ENCODE measurements around the gene EHMT1. TPM values are rescaled to one million over a fixed set of nuclear protein-coding genes. Genes with fewer than 3 reads are reported as not detected.

The EHMT1 gene
- total RNA-seq, 1 experiment from 2014 or later, result 38.4 TPM

DNA sequence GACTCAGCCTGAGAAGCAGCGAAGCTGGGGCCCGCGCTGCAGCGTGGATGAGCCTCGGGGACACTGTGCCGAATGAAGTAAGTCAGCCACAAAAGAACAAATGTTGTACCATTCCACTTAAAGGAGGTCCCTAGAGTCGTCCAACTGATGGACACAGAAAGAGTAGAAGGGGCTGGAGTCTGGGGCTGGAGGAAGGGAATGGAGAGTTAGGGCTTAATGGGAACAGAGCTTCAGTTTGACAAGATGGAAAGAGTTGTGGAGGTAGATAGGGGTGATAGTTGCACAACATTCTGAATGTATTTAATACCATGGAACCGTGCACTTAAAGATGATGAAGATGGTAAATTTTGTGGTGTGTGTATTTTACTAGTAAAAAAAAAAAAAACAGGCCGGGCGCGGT is 119.9 kb downstream of the EHMT1 start:
- no peak for DNase-seq (ENCODE audit: low read depth)

DNA sequence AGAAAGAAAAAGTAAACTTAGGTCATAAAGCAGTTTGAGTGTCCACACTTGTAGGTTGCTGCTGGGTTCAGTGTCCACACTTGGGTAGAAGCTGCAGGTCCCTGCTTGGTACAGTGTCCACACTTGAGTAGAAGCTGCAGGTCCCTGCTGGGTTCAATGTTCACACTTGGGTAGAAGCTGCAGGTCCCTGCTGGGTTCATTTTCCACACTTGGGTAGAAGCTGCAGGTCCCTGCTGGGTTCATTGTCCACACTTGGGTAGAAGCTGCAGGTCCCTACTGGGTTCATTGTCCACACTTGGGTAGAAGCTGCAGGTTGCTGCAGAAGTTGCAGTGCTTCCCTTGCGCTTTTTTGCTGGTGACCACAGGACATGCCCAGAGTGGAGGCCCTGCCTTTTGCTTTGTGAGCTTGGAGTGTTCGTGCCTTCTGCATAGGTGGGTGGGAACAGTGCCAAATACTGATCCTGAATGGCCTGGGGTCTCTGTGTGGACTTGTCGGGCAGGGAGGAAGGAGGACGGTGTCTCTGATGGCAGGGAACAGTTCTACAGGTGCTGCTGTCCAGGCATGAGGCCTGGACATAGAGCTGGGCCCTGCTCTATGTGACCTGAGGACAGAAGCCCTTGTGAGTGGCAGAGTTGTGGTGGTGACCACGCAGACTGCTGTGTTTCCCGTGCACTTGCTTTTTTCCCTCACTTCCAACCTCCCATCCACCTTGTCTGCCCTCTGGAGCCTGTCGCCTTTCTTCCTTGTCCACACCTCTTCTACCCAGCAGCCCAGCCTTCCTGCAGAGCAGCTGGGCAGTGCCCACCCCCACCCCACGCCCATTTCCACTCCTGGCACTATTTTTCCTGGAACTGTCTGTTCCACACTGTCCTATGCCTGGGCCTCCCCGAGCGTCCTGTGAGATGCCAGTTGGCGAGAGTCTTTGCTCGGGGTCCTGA is 120.8 kb downstream of the EHMT1 start:
- DNase-seq (ENCODE audit: low read depth), result no peak

DNA sequence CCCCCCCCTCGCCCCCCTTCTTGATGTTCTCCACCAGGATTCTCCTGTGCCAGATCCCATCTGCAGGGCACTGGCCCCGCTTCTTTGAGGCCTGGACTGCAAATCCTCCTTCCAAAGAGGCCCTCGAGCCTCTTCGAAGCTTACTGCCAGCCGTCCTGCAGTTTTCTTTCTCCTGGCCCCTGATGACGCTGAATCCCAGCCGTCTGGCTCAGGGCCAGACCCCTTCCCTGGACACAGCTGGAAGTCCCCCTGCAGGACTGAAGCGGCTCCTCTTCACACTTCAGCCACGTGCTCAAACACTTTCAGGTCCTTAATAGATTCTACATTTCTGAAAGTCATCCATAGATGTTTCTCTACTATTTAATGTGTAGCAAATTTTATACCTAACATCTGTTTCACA is 121.5 kb downstream of the EHMT1 start:
- no peak for DNase-seq (ENCODE audit: low read depth)

DNA sequence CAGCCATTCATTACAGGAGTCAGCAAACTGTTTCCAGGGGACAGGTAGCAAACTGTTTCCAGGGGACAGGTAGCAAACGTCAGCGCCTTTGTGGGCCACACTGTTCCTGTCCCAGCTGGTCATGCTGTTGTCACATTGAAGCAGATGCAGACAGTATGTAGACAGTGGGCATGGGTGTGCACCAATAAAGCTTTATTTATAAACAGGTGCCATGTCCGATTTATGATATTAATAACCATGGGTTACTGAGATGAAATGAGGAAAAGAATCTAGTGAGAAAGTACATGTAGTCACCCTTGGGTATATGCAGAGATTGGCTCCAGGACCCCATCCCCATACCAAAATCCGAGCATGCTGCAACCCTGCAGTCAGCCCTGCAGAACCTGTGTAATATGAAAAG is 122.5 kb downstream of the EHMT1 start:
- DNase-seq (ENCODE audit: low read depth), result no peak

DNA sequence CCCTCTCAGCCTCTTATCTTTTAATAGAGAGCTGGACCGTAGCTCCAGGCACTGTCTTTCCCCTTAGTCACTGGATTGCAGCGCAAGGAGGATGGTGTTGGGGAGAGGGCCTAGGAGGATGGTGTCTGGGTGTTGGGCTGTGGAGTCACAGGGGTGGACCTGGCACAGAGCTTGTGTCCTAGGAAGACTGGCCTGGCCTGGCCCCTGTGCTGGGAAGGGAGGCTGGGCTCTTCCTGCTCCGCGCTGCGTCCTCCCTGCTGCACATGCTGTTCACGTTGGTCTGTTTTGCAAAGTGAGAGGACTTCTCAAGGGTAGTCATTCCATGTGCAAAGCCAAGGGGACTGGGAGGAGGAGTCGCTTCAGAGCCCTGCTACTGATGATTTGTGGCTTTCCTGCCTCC is 123.9 kb downstream of the EHMT1 start:
- no peak for DNase-seq (ENCODE audit: low read depth)

DNA sequence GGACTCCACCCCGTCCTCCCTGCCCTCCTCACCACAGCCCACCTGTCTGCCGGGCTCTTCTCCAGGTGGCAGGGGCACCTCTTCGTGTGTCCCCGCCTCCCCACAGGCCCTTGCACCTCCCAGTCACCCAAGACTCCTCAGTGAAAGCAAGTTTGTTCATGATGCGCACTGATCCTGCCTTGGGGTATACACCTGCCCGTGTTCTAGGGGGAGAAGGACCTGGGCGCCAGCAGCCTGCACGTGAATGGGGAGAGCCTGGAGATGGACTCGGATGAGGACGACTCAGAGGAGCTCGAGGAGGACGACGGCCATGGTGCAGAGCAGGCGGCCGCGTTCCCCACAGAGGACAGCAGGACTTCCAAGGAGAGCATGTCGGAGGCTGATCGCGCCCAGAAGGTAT is 124.9 kb downstream of the EHMT1 start:
- DNase-seq (ENCODE audit: low read depth), result no peak

DNA sequence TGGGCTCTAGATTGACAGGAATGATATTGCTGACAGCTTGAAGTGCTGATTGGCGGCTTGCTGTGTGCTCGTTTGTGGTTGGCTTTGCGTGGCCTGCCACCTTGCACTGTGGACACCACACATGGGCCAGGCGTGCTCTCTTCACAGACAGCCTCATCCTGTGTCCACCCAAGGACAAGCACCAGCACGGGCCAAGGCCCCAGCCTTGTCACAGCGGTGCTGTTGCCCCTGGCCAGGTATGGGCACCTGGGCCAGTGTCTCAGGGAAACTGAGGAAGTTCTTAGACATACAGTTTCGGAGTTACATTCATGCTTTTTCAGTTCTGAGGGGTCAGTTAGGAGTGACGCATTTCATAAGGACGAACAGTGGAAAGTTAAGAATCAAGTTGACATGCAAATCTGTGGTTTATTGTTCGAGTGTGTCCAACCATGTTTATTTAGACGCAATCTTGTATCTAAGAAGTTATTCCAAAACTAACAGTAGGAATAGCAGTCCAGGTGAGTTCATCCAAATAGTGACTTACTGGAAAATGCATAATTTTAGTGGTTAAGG is 125.9 kb downstream of the EHMT1 start:
- DNase-seq (ENCODE audit: low read depth), result no peak

DNA sequence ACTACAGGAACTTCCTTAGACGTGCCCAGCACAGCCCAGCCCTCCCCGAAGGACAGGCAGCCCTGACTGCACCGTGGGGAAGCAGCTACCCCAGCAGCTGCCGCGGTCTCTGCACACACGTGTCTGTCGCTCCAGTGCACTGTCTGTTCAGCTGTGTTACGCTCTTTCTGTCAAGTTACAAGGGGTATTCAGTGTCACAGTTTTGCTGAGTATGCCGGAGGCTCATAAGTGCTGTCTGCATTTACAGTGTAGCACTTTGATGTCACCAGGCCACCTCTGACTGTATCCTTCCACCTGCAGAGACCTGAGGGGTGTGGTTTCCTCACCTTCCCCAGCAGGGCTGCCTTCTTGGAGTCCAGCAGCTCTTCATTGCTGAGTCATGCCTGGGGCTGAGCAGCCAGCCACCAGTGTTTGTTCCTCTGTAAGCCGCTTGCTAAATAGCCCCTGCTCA is 126.8 kb downstream of the EHMT1 start:
- DNase-seq (ENCODE audit: low read depth), result peak; percentile 7

DNA sequence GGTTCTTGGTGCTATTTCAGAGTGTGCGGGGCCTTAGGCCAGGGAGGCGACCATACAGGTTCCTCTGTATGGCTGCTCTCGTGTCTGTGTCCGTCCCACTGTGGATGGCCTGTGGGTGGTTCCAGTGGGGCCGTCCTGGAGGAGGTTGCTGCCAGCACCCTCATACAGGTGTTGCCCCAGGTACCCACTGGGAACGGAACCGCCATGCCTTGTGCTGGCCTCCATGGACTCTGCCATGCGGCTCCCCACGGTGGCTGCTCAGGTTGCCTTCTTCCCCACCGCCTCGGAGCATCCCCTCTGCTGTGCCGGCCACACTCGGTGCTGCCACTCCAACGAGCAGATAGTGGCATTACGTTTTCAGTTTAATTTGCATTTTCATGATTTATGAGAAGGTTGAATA is 129.5 kb downstream of the EHMT1 start:
- DNase-seq (ENCODE audit: low read depth), result no peak

DNA sequence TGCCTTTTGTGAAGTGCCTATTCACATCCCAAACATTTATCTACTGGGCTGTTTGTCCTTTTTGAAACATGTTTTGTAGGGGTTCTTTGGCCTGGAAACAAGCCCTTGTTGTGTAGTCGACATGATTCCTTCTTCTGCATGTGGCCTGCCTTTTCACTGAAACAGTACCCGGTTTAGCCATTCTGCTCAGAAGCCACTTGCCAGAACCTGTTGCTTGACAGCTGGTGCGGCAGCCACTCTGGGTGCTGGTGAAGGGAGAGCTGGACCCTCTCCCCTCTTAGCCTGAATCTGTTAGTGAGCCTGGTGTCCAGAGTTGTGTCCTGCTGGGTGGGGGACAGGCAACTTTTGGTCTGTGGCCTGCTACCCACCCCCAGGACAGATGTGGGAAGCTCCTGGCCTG is 129.9 kb downstream of the EHMT1 start:
- no peak for DNase-seq (ENCODE audit: low read depth)

DNA sequence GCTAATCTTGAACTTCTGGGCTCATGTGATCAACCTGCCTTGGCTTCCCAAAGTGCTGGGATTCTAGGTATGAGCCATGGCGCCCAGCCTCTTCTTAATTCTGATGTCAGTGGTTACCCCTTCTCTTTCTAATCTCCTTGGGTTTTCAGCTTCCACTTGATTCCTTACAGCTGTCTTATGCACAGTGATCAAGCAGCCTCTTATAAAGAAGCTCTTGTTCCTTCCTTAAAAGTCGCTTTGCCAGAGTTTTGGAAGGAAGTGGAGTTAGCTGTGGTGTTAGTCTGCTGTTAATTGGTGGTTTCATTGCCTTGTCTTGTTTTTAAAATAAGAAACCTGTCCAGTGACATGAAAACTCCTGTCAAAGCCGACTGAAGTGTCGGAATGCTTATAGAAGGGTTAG is 130.7 kb downstream of the EHMT1 start:
- DNase-seq (ENCODE audit: low read depth), result no peak

DNA sequence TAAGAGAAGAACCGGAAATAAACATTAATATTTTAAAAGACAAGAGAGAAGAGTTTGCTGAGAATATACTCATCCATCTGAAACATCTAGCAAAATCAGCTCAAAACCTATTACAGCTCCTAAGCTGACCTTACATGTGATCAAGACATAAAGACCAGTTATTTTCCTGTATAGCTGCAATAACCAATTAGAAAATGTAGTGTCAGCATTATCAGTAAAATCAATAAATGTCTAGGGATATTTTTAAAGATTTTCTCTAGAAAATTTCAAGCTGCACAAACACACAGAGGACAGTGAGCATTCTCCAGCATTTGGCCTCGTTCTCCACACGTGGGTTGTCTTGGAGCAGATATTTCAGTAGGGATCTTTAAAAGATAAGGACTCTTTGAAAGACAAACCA is 131.2 kb downstream of the EHMT1 start:
- DNase-seq (ENCODE audit: low read depth), result no peak

DNA sequence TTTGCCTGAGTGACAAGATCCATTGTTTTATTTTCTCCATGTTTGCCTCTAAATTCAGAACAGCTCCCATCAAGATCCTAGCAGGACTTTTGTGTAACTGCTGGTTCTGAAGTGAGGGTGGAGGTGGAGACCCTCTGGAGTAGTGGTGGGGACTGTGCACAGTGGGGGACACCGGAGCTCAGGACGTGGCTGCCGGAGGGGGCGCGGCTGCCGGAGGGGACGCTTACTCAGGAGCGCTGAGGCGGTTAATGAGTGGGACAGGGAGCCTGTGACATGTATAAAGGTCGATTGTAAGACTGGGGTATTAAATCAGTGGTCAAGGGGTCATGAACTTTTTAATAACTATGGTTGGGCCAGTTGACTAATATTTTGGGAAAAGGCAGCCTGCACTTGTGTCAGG is 131.8 kb downstream of the EHMT1 start:
- no peak for DNase-seq (ENCODE audit: low read depth)

DNA sequence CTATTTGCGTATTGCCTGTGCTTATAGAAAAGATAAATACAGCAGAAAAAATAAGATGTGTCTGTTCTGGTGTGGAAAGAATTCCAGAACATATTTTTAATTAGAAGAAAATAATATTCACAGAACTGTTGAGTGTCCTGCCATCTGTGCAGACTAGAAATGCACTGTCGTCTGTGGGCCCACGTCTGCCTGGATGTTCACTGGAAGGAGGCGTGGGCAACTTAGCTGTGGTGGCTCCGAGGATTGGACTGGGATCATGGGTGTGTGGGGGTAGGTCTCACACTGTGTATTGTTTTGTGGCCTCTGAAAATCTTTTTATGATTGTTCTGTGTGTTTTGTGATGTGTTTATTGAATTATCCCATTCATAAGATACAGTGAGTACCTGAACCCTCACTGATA is 132.8 kb downstream of the EHMT1 start:
- no peak for DNase-seq (ENCODE audit: low read depth)

DNA sequence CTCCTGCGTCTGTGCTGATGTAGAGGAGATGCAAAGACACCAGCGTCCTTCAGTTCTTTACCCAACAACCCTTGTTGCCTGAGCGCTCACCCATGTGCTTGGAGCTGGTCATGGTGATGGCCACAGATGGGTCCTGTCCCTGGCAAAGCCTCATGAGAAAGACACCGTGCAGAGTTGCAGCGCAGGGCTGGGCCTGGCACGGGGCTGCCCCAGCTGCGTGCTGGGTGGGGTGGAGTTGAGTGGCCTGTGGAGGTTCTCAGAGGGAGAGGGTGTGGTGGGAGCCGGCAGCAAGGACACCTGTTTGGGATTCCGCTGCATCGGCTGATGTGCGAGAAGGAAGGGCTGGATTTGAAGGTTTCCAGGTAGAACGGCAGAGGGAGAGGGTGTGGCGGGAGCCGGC is 133.6 kb downstream of the EHMT1 start:
- DNase-seq (ENCODE audit: low read depth), result no peak

DNA sequence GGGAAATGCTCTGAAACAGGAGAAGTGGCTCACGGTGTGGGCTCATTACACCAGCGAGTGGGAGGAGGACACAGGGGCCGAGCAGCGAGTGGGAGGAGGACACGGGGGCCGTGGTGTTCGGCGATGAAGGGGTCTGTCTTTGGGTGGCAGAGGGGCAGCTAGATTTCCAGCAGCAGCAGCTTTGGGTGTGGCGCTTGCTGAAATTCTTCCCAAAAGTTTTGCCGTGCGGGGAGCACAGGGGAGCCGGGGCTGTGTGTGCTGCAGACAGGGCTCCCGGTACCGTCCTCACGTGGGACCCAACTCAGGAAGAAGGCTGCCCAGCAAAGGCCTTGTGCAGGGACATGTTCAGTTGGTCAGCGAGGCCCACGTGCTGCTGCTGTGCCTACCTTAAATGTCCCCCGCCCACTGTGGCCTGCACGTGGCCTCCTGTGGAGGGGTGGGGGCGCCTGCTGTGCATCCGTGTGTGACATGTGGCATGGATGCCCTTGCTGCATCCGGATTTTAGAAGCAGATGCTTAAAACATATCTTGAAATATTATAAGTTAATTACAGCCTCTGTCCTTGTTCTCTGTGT is 134.5 kb downstream of the EHMT1 start:
- DNase-seq (ENCODE audit: low read depth), result no peak

DNA sequence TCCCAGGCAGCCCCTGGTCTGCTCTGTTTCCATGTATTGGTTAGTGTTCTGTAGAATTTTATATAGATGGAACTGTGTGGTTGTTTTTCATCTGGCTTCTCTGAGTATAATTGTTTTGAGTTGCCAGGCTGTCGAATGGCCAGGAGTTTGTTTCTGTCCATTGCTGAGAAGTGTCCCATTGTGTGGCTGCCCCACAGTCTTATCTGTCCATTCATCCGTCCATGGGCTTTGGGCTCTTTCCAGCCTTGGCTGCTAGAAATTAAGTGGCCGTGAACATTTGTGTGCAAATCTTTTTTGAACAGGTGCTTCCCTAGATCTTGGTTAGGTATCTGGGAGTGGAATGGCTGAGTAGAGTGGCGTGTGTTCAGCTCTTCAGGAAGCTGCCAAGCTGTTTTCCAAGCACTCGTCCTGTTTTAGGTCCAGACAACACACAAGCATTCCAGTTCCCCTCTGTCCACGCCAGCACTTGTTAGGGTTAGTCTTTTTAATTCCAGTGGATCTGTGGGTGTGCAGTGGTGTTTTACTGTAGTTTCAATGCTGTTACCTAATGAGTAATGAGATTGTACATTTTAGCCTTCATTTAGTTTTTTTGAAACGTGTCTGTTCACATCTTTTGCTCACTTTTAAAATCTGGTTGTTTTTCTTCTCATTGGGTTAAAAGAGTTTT is 136.6 kb downstream of the EHMT1 start:
- DNase-seq (ENCODE audit: low read depth), result no peak

DNA sequence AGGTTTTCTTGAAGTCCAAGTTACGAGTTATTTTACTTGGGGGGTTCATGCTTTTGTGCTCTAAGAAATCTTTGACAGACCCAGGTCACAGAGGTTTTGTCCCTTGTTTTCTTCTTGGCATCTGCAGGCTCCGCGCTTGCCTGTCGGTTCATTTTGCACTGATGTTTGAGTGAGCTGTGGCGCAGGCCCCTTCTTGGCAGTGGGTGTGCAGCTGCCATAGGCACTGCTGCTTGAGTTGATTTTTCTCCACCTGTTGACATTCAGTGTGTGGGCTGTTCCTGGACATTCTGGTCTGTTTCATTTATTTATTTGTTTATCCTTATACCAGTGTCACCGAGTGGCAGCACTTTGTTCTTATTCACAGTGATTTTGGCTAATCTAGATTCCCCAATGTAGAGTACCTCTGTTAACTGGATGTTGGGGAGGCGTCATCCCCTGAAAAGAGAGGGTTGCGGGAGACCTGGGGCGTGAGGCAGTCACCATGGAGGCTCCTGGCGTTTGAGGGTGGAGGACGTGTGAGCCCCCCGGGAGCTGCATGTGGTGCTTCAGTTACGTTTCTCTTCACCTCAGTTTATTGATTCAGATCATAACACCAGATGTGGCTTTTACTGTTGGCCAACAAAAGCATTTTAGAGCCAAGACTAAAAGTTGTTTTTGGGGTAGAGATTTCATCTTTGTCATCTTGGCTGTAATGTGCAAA is 137.4 kb downstream of the EHMT1 start:
- no peak for DNase-seq (ENCODE audit: low read depth)

DNA sequence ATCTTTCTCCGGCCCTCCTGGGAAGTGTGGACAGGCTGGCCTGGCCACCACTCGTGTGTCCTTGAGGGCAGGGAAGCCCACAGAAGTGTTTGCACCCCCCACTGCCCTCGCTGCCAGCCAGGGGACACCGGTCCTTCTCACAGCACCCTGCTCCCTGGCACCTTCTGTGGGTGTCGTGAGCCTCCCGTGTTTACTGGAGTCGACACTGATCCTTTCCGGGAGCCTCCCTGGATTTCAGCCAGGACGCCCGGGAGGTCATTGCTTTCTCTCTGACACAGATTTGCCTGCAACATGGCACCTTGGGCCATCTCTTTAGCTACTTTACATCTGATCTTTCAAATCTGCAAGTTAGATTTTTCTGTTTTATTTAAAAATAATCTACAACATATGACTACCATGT is 138.3 kb downstream of the EHMT1 start:
- DNase-seq (ENCODE audit: low read depth), result peak; percentile 16

DNA sequence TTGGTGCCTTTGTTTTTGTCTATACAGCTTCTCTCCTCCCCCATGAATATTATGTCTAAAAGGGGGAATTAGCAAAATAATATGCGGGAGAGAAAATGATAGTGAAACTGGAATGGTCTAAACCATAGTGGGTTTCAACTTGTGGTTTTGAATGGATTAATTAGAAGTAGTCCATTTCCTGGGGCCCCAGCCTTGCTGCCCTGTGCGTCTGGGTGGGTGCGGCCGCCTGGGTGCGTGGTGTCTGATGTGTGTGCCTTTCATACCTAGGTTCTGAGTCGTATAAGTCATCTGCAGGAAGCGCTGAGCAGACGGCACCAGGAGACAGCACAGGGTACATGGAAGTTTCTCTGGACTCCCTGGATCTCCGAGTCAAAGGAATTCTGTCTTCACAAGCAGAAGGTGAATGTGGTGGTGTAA is 138.8 kb downstream of the EHMT1 start:
- DNase-seq (ENCODE audit: low read depth), result peak; percentile 78

DNA sequence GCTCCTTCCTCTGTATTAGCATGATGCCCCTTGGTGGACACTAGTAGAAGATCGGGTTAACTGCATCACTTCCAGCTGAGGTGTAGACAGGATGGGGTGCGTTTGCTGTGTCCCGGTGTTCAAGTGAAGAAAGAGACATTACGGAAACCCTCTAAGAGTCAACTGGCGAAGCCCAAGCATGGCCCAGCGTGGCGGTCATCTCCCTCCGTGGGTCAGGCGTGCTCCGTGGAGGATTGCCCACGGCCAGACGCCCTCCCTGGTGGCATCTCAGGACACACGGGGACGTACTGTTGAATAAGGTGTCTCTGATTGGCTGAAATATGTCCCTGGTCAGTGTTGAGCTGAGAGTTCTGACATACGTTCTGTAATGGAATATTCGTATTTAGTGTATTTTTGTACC is 139.3 kb downstream of the EHMT1 start:
- no peak for DNase-seq (ENCODE audit: low read depth)

DNA sequence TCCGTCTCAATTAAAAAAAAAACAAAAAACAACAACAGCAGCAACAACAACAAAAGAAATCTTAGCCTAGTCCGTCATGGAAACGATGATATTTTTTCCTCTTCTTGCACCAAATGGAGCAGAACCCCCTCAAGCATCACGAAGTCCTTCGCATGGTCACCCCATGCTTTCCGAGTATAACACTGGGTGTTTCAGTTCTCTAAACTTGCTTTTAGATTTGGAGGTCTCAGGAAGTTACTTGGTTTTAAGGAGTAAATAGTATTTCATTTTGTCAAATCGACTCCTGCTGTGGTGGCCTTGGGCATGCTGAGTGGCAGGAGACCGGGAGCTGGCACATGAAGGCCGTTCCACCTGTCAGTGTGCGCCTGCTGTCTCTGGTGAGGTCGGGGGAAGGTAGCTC is 140.3 kb downstream of the EHMT1 start:
- no peak for DNase-seq (ENCODE audit: low read depth)

All from M059J (cell line).